GM12878 (cell line): ENCODE measurements around the gene FAAP100. TPM values are rescaled to one million over a fixed set of nuclear protein-coding genes. Genes with fewer than 3 reads are reported as not detected.
A peak's percentile ranks its signal among the peaks of the same experiment; 100 is the strongest.

Experiments
- CEBPB ChIP-seq, 2 experiments: fragments of 150-350 bp in 1 of 2; IDR thresholded peaks; 2 replicates each; pipeline ENCODE4 v1.6.1; 2012 to 2014; ENCODE audit warnings: low read depth in 2 of 2, low read length in 2 of 2, borderline replicate concordance in 1 of 2, inconsistent platforms in 1 of 2
- CHD1 ChIP-seq: IDR thresholded peaks from 2 replicates; pipeline ENCODE4 v1.6.1; 2012; ENCODE audit warnings: low read depth, low read length, improper control_type of control experiment
- CHD2 ChIP-seq: IDR thresholded peaks from 2 replicates; pipeline ENCODE4 v1.6.1; 2011; ENCODE audit warnings: low read depth, low read length, improper control_type of control experiment, borderline replicate concordance
- KLF5 ChIP-seq: fragments of 450-650 bp; IDR thresholded peaks from 2 replicates; pipeline ENCODE4 v1.6.1; 2014; ENCODE audit warnings: mild to moderate bottlenecking; ENCODE audit not compliant: partially characterized antibody
- RAD51 ChIP-seq: fragments of 450-650 bp; IDR thresholded peaks from 2 replicates; pipeline ENCODE4 v1.6.1; 2016; ENCODE audit warnings: moderate library complexity, mild to moderate bottlenecking, inconsistent platforms
- RELA ChIP-seq: fragments of 450-650 bp; IDR thresholded peaks from 2 replicates; pipeline ENCODE4 v1.8.0; 2014; ENCODE audit warnings: borderline replicate concordance; ENCODE audit not compliant: partially characterized antibody
- USF1 ChIP-seq: IDR thresholded peaks from 2 replicates; pipeline ENCODE4 v1.6.1; 2011; ENCODE audit warnings: borderline replicate concordance, low read depth, mild to moderate bottlenecking, moderate library complexity, mixed read lengths, low read length; ENCODE audit not compliant: insufficient read depth; ENCODE audit errors: extremely low read length
- USF2 ChIP-seq: IDR thresholded peaks from 2 replicates; pipeline ENCODE4 v1.6.1; 2011; ENCODE audit warnings: low read depth, low read length, improper control_type of control experiment, borderline replicate concordance
- YBX1 ChIP-seq: fragments of 450-650 bp; IDR thresholded peaks from 2 replicates; pipeline ENCODE4 v1.6.1; 2016; ENCODE audit warnings: antibody characterized with exemption
- polyA plus RNA-seq, 11 experiments: library from polyadenylated mRNA; depleted of rRNA in 4 of 11; unstranded in 6 of 11; stranded (reverse) in 5 of 11; fragments of >200 nt; fragmentation: Nextera tagmentation in 4 of 11; fragmentation: Illumina TruSeq in 1 of 11; extraction: Ambion mirVana in 4 of 11; extraction: Trizol in 1 of 11; gene quantifications; 1 replicate in 1 of 11; 2 replicates in 10 of 11; pipeline versions ENCODE4 v1.2.1 to v1.2.3, GENCODE V29; 2011 to 2016; ENCODE audit warnings: inconsistent platforms in 2 of 11, missing spikeins in 2 of 11, low read depth in 1 of 11
- total RNA-seq, 4 experiments: library from RNA; depleted of rRNA in 3 of 4; stranded (reverse); fragments of >200 nt in 3 of 4; fragmentation: Illumina TruSeq in 1 of 4; extraction: Trizol in 1 of 4; gene quantifications; 2 replicates each; pipeline versions ENCODE4 v1.2.1 to v1.2.3, GENCODE V29; 2013 to 2021
- TF ChIP-seq, protein P1 (sequence below): fragments of 450-650 bp; IDR thresholded peaks from 2 replicates; pipeline ENCODE4 v1.6.1; 2016; ENCODE audit warnings: mild to moderate bottlenecking, moderate library complexity, borderline replicate concordance
- TF ChIP-seq, protein P2 (sequence below): fragments of 450-650 bp; IDR thresholded peaks from 2 replicates; pipeline ENCODE4 v1.6.1; 2017; ENCODE audit warnings: antibody characterized with exemption, mild to moderate bottlenecking, moderate library complexity

FAAP100 gene
- total and polyA plus RNA-seq, 10 of the 15 experiments (the other 5 are each of a cell fraction or from before 2014, with no cell fraction given): 0.11 to 46.2 (median 17.1) TPM

- TF ChIP-seq USF2 (peak; percentile 31; the same call in 1 of the 2 replicates), CHD2 (no peak), RAD51 (peak; percentile 63; the same call in 1 of the 2 replicates), CEBPB (IDR thresholded peaks at IDR 0.05; ENCODE audit: borderline replicate concordance in 1 of 2, low read depth in 2 of 2, low read length in 2 of 2) (no peak), YBX1 (no peak), RELA (no peak), KLF5 (no peak), CHD1 (no peak), USF1 (peak; percentile 72)
- TF ChIP-seq, protein P1, sequence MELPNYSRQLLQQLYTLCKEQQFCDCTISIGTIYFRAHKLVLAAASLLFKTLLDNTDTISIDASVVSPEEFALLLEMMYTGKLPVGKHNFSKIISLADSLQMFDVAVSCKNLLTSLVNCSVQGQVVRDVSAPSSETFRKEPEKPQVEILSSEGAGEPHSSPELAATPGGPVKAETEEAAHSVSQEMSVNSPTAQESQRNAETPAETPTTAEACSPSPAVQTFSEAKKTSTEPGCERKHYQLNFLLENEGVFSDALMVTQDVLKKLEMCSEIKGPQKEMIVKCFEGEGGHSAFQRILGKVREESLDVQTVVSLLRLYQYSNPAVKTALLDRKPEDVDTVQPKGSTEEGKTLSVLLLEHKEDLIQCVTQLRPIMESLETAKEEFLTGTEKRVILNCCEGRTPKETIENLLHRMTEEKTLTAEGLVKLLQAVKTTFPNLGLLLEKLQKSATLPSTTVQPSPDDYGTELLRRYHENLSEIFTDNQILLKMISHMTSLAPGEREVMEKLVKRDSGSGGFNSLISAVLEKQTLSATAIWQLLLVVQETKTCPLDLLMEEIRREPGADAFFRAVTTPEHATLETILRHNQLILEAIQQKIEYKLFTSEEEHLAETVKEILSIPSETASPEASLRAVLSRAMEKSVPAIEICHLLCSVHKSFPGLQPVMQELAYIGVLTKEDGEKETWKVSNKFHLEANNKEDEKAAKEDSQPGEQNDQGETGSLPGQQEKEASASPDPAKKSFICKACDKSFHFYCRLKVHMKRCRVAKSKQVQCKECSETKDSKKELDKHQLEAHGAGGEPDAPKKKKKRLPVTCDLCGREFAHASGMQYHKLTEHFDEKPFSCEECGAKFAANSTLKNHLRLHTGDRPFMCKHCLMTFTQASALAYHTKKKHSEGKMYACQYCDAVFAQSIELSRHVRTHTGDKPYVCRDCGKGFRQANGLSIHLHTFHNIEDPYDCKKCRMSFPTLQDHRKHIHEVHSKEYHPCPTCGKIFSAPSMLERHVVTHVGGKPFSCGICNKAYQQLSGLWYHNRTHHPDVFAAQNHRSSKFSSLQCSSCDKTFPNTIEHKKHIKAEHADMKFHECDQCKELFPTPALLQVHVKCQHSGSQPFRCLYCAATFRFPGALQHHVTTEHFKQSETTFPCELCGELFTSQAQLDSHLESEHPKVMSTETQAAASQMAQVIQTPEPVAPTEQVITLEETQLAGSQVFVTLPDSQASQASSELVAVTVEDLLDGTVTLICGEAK: no peak
- TF ChIP-seq, protein P2, sequence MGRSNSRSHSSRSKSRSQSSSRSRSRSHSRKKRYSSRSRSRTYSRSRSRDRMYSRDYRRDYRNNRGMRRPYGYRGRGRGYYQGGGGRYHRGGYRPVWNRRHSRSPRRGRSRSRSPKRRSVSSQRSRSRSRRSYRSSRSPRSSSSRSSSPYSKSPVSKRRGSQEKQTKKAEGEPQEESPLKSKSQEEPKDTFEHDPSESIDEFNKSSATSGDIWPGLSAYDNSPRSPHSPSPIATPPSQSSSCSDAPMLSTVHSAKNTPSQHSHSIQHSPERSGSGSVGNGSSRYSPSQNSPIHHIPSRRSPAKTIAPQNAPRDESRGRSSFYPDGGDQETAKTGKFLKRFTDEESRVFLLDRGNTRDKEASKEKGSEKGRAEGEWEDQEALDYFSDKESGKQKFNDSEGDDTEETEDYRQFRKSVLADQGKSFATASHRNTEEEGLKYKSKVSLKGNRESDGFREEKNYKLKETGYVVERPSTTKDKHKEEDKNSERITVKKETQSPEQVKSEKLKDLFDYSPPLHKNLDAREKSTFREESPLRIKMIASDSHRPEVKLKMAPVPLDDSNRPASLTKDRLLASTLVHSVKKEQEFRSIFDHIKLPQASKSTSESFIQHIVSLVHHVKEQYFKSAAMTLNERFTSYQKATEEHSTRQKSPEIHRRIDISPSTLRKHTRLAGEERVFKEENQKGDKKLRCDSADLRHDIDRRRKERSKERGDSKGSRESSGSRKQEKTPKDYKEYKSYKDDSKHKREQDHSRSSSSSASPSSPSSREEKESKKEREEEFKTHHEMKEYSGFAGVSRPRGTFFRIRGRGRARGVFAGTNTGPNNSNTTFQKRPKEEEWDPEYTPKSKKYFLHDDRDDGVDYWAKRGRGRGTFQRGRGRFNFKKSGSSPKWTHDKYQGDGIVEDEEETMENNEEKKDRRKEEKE: no peak
These were observed 57.4 kb downstream of the FAAP100 start (continued) for GRCh38 chr17:81494626-81495377.
